GM18511 (cell line): Measurements from ENCODE around the gene LDHB.
"Not testable (repeated sequence)": the region's sequence is repeated elsewhere in the genome, so short reads cannot be mapped to it uniquely, and the experiment has no call there.

Experiments
- ATAC-seq: cut with Tn5 transposase; IDR thresholded peaks from one replicate; pipeline ENCODE4 v1.9.1; 2021; ENCODE audit warnings: mild to moderate bottlenecking, moderate library complexity; ENCODE audit not compliant: unreplicated experiment

The LDHB gene

DNA sequence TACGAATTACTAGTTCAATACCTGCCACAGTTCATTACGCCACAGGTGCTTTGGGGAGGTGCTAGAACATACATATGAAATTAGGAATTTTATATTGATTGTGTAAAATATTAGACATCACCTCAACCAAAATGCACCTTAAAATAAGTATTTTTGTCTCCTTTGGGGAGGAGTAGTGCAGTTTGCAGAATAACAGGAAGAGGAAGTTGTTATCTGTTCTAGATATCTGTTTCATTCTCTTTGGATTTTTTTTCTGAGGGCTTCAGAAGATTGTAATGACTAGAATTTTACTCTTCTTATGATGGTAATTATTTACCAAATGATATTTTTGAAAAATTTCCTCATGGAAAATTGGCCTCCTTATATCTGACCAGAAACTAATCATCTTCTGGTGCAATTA, 43.1 kb downstream of the LDHB start:
- ATAC-seq: no peak

DNA sequence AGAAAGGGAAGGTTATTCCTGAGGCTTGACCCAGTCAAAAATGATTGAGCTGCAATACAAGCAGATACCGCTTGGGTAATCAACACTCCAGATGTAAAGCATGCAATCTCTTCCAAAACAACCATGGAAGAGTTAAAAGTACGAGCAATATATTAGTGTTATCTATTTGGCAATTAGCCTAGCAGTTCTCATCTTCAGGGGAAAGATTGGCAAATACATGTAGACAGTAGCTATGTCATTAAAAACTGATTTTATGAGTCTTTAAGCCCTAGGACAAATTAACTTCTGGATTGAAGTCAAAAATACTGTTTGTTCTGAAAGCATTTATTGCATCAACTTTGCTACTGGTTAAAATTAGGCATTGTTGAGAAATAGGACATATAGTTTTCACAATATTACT, 43.7 kb downstream of the LDHB start:
- no peak for ATAC-seq

DNA sequence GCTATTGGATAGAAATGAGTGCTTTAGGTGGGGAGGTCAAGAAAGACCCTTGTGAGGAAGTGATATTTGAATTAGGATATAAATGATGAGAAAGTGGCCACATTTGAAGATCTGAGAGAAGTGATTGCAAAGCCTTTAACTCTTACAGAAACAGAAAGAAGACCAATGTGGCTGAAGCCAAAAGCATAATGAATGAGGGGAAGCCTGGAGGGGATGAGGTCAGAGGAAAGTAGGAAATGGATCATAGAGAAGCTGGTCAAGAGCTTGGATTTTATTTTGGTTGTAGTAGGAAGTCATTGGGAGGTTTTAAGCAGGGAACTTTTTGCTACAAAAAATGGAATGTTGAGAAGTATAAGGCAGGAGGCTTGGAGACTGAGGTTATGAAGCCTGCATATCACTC, 49.4 kb downstream of the LDHB start:
- ATAC-seq: no peak

DNA sequence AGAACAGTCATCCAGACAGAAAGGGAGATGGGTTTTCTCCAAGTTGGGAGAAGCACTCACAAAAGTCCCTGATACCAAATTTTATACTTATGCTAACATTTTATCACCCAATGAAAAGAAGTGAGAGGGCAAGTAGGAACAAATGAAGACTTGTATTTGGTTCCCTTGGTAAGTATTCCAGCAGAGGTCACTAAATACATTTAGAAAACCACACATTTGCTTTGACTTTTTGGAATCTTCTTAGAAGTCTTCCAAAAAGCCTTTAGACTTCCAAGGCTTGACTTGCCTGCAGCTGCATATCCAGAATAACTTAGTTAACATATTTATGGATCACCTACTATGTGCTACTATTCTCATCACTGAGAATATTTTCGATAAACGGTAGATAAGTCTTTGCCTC, 49.9 kb downstream of the LDHB start:
- no peak for ATAC-seq

DNA sequence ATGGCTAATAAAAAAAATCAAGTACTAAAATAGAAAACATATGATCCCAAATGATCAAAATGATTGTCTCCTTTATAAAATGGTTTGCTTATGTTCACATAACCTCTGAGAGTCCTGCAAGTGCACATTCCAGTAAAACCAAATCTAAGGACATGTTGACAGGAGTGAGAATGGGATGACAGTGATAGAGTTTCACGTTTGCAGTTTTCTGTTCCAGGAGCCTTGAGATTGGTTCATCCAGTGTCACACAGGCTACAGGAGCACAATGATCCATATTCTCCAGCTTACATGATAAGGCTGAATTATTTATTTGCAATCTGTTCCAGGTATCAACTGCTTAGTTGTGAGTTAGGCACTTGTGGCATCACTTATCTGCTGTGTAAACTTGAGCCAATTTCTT, 51.5 kb downstream of the LDHB start:
- no peak for ATAC-seq

DNA sequence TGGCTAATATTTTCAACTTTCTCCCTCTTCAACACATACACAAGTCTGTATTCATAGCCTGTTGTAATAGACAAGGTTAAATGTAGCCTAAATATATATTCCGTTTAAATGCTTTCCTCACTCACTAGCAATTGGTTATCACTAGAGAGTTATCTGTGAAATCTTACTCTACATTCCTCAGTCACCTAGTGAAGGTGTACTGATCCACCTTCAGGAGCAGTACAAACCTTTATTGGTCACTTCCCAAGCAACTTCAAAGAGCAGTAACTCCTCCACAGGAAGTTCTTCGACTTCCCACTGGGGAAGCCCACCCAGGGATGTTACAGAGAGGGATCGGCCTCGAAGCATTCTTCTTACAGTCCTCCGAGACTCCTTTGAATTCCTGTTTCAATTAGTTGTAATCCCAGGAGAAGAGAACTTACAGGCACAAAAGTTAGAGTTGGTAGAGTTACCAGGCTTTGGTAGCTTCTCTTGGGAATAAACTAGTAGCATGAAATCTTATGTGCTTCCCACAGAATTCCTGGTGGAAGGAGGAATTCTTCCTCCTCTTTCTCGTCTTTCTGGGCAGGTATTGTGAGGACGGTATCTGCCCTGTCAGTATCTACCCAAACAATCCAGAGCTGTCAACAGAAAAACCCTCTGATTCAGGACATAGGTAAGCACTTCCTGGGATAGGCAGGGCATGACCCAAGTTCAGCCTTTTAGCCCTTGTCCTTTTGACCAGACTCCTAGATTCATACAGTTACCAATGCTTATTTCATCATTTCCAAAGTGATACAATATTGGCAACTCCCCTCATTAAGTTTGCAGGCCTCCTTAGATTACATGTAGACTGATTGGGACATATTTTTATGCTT, 53.2 kb downstream of the LDHB start, which contains the start of gene GYS2:
GYS2 (minus strand) TSS at position 603 of the 857 bp plus-strand sequence; CDS start at position 348, 255 bp downstream.
- ATAC-seq: no peak

DNA sequence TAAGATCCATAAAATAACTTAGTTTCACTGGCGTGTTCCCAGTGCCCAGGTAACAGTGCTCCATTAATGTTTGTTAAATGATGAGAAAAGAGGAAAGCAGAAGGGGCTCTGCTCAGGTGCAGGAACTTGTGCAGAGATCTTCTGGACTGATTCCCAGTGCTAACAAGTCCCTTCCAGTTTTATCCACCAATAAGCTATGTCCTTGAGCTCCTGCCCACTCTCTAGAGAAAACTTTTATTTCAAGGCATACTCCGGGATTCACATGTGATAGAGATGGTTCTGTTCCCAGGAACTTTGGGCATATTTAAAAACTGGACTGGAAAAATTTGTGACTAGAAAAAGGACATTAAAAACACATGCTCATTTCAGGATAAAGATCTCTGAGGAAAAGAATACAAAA, 54.9 kb downstream of the LDHB start:
- no peak for ATAC-seq

DNA sequence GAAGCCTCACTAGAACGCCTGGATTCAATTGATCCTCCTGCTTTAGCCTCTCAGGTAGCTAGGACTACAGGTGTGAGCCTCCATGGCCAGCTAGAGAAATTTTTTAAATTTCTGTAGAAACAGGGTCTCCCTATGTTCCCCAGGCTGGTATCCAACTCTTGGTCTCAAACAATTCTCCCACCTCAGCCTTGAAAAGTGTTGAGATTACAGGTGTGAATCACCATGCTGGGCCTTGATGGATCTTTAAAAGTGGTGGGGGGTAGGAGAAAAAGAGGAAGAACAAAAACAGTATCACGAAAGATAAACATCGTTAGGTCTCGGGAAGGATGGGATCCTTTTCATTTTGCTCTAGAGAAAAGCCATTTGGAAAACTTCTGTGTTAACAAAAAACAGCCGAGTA, 57.4 kb downstream of the LDHB start:
- ATAC-seq: no peak

DNA sequence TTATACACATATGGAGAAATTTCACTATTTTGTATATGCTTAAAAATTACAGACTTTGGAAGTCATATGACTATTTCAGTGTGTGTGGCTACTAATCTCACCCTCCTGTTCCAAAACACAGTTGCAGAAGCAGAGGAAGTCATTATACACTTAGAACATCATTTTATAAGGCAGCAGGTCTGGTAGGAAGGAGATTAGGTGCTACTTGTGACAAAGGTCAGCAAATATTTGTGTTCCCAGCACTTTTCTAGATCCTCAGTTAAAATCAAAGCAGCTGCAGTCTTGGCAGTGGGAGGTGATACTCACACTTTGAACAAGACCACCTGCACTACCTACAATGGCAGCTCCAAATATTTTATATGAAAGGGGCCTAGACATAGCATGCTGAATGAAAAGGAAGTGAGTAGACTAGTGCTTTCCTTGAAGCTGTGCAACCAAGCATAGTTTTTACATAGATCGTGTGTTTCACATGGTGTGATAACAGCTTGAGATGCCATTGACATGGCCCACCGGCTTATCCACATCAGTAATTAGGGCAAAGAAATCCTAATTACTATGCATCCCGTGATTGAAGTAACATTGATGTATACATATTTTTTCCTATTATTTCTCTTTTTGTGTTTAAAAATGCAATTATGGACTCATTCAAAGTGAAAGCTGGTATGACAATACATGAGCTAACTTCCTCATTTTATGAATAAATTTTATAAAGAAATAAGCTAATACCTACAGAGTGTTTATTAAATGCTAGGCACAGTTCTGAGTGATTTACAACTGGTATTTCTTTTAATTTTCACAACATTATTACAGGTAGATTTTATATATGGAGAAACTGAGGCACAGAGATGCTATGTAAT, 58.3 kb downstream of the LDHB start:
- ATAC-seq: peak; percentile 68

DNA sequence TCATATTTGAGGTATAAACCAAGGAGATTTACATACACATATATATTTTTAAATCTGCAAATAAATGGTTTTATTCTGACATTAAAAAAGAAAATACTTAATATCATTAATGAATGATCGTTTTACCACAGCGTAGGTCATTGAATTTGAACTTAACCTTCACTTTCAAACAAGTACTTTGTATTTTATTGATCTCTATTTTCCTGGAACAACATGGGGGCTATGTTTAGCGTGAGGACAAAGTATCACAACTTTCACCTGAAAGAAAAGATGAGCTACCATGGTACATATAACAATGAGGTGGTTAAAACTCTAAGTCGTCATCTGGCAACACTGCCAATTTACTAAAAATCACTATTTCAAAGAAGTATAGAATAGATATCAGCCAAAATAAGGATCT, 59.0 kb downstream of the LDHB start:
- no peak for ATAC-seq

DNA sequence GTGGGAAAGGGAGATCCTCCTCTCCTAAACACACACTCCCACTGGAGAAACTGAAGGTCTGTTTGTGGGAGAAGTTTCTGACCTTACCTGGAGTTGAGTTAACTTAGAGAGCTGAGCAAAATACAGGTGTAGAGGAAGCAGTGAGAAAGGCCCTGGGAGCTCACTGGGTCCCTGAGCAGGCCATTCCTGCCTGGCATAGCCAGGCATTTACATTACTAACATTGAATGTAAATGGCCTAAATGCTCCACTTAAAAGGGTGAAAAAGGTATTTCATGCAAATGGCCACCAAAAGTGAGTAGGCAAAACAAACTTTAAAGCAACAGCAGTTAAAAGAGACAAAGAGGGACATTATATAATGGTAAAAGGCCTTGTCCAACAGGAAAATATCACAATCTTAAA, 62.3 kb downstream of the LDHB start:
- not testable (repeated sequence) for ATAC-seq

DNA sequence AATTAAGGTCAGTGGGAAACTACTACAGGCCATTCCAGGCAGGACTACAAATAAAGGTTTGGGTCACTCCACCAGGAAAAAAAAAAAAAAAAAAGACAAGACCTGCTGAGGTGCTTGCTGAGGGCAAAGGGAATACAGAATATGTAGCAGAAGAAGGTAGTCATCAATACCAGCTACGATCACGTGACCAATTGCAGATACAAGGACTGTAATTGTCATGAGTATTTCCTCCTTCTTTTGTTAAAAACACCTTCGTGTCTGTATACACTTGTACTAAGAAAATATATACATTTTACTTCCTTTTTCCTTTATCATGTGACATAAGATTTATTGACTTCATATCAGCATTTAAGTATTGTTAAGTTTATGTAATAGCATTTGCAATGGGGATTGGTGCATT, 72.2 kb downstream of the LDHB start:
- ATAC-seq: no peak
